NCI-H128 (cell line): ENCODE results near the gene CTNNA3.
"Not testable (repeated sequence)": the region's sequence is repeated elsewhere in the genome, so short reads cannot be mapped to it uniquely, and the experiment has no call there.

Experiments
- DNase-seq: peaks from one replicate; lab custom pipeline; 2025; ENCODE audit not compliant: unreplicated experiment; lab: John Stamatoyannopoulos, UW

CTNNA3 gene

GRCh38 chr10:66463611-66464010, 1232.4 kb downstream of the CTNNA3 start:
- no peak for DNase-seq

DNA sequence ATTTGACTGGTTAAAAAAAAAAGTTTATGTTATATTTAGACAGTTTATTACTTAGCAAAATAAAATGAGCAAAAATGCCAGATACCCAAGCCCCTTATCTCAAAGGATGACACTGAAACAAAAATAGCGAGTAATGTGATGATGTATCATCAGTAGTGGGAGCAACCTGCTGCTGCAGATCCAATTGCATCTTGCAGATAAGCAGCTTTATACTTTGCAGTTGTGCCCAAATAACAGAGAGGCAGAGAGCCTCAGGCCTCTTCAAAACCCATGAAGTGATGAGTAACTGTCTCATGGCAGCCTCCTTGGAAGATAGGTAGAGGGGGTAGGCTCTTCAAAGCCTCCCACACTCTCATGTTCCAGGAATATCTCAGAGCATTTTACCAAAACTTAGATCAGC, 1238.4 kb downstream of the CTNNA3 start:
- no peak for DNase-seq

DNA sequence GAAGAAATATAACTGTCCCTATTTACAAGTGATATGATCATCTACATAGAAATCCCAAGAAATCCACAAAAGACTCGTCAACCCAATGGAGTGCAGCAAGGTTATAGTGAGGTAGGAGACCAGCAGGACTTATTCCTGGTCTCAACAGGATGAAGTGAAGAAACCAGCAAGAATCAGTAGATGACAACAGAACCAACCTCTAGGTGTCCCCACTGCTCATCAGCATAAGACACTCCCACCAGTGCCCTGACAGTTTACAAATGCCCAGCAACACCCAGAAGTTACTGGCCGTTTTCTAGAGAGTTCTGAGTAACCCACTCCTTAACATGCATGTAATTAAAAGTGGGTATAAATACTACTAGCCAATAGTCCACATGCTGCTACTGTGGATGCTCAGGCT, 1240.7 kb downstream of the CTNNA3 start:
- no peak for DNase-seq

- DNase-seq = no peak
Observed at GRCh38 chr10:66440568-66440967, 1255.4 kb downstream of the CTNNA3 start.

- no peak for DNase-seq
Observed at GRCh38 chr10:66414943-66415342, 1281.1 kb downstream of the CTNNA3 start.

GRCh38 chr10:66405566-66405965, 1290.4 kb downstream of the CTNNA3 start:
- DNase-seq = no peak

GRCh38 chr10:66398669-66399068, 1297.3 kb downstream of the CTNNA3 start:
- no peak for DNase-seq

- no peak for DNase-seq
Observed at GRCh38 chr10:66394342-66395063, 1301.5 kb downstream of the CTNNA3 start.

GRCh38 chr10:66390926-66391325, 1305.1 kb downstream of the CTNNA3 start:
- DNase-seq = no peak

GRCh38 chr10:66381045-66381444, 1315.0 kb downstream of the CTNNA3 start:
- DNase-seq = no peak

- no peak for DNase-seq
Observed at GRCh38 chr10:66378117-66378876, 1317.7 kb downstream of the CTNNA3 start.

DNA sequence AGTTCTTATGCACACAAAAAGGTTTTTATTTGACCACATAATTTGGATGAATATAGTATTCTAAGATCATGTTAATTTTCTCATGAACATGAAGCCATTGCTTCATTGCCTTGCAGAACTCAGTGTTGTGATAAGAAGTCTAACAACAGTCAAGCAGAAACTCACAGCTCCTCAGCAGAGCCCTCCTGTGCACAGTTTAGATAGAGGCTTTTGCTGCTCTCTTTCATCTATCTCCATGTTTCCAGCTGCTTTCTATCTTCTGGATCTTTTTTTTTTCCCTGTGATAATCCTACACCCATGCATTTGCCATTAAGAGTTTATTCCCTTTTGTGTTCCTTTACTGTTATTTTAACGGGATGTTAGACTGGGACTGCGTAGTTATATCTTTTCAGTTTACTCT, 1327.8 kb downstream of the CTNNA3 start:
- no peak for DNase-seq

DNA sequence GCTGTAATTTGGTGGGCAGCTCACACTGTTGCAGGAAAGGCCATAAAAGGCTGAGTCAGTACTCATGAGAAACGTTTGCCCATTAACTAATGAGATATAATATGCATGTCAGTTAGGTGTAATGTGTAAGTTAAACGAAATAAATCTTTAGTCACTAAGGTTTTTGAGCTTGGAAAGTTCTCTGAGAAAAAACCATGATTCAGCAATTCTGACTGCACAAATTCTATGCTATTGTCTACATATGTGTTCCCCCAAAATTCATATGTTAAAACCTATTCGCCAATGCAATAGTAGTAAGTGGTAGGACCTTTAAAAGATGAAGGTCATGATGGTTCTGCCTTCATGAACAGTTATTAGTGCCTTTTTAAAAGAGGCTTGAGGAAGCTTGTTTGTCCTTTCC, 1329.8 kb downstream of the CTNNA3 start:
- DNase-seq = no peak

- no peak for DNase-seq
Observed at GRCh38 chr10:66365686-66366085, 1330.3 kb downstream of the CTNNA3 start.

DNA sequence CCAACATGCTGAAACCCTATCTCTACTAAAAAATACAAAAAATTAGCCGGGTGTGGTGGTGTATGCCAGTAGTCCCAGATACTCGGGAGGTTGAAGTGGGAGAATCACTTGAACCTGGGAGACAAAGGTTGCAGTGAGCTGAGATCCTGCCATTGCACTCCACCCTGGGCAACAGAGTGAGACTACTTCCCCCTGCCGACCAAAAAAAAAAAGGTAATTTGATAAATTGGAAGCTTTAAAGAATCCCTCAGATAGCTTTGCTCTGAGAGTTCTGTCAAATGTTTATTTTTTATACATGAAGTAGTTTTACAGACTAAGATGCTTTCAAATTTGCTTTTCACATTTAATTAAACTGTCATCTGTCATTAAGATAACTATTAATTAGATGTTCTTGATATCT, 1333.5 kb downstream of the CTNNA3 start:
- no peak for DNase-seq

GRCh38 chr10:66353822-66354221, 1342.2 kb downstream of the CTNNA3 start:
- DNase-seq = not testable (repeated sequence)

- no peak for DNase-seq
Observed at GRCh38 chr10:66353422-66353821, 1342.6 kb downstream of the CTNNA3 start.

DNA sequence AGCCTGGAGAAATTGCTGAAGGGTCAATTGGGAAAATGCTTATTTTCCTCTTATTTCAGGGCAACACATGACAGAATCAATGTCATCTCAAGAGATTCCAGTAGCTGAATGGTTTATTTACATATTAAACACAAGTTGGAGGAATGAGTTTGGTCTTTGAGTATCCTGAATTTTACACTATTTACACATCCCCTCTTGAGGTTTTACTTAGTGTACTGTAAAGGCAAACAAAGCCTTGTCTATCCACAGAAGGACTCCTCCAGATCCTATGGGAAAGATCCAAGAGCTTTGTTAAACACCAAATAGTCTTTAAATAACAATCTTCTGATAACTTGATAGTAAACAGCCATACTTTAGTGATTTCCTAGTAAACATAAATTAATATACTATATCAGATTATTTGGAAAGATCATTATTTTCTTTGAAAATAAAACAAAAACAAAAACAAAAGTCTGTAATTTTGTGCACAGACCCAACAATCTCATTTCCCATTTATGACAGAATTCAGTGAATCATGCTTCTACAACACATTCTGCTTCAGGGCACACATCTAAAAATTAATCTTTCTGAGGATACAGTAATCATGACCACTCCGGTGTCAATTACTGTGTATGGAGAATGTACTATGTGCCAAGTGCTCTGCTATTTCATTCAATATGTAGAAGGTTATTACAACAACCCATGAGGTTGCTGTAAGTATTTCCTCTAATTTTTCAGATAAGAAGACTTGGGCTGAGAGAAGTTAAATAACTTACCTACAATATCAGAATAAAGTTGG, 1345.2 kb downstream of the CTNNA3 start:
- DNase-seq = no peak

DNA sequence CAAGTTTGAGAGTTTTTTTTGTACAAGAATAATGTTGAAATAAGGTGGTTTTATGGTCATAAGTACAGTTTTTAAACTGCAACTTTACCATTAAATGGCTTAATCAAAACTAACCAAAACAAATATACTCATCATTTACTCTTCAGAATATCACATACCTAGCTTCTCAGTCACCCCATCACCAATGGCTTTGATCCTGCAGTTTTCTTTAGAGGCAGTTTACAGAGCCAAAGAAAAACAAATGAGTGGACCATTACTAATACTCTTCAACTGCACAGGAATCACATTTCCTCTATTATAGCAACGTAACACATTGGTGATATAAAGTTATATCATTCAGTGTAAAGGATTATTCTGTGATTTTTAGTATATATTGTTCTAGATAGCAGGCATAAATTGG, 1346.3 kb downstream of the CTNNA3 start:
- no peak for DNase-seq

- no peak for DNase-seq
Observed at GRCh38 chr10:66349076-66349475, 1346.9 kb downstream of the CTNNA3 start.

- no peak for DNase-seq
Observed at GRCh38 chr10:66337211-66337610, 1358.8 kb downstream of the CTNNA3 start.

GRCh38 chr10:66336791-66337190, 1359.2 kb downstream of the CTNNA3 start:
- no peak for DNase-seq
